GM18858 (cell line): ENCODE results near the gene MTCL3.

ENCODE experiments used
- ATAC-seq: cut with Tn5 transposase; IDR thresholded peaks from one replicate; pipeline ENCODE4 v1.9.1; 2021; ENCODE audit not compliant: unreplicated experiment

MTCL3 gene

DNA sequence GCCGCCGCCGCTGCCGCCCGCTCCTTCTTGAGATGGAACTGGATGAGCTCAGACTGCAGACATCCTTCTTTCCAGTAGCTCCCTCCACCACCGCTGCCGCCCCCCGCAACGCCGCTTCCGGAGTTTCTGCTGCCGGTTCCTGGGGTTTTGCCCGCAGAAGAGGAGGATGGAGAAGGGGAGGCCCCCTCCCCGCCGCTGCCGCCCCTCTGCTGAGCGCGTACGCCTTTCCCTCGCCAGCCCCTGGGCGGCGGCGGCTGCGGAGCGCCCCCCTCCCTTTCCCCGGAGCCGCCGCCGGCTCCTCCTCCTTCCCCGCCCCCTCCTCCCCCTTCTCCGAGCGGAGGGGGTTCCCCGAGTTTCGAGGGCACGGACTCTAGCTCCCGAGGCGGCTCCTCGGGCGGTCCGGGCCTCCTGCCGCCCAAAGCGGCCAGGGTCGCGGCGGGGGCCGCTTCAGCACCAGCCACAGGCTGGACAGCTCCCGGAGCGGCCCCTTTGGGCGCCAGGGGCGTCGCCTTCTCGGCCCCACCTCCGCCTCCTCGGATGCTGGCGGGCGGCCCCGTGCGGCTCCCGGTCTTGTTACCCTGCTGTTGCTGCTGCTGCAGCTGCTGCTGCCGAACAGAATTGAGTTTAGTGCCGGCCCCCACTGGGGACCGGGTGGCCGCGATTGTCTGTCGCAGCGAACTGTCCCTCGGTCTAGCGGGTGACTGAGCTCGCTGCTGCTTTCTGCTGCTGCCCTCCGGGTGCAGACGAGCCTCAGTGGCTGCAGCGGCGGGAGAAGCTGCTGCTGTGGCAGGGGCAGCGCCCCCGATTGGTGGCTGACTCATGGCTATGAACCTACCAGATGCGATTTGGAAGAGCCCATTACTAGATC is 3.1 kb downstream of the MTCL3 start:
- ATAC-seq, result peak; percentile 55

DNA sequence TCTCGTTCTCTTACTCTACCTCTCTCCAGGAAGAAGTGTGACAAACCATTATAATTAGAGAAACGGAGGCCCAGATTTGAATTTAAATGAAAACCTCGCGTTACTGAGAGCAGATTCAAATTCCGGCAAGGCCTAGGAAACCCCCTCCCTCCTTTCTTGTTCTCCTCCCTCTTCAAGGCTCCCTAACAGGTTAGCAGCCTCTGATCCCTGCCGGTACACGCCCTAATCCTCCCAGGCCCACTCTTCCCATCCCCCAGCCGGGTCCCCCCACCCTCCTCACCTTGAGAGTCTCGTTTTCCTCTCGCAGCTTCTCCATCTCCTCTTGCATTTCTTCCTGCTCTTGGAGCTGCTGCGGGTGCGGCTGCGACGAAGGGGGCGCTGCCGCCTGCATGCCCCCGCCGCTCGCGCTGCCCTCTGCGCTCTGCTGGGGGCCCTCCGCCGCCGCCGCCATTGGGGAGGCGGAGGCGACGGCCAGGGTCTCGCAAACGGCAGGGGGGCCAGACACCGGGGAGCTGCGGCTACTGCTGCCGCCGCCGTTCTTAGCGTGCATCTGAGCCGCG is 3.8 kb downstream of the MTCL3 start:
- peak; percentile 3 for ATAC-seq

DNA sequence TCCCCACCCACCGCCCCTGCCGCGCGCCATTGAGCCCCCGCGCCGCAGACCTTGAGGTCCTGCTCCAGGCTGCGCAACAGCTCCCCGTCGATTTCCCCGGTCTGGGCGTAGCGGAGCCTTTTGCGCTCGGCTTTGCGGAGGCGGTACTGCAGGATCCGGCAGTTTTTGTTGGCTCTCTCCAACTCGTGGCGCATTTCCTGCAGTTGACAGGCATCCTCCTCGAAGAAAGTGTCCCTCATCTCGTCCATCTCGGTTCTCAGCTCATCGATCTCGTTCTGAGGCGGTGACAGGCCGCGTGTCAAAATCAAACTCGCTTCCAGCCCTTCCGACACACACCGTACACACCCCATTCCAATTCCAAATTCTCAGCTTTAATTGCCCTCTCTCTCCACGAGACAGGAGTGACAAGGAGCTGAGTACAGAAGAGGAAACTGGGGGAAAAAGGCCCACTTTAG is 4.3 kb downstream of the MTCL3 start:
- ATAC-seq, result no peak

DNA sequence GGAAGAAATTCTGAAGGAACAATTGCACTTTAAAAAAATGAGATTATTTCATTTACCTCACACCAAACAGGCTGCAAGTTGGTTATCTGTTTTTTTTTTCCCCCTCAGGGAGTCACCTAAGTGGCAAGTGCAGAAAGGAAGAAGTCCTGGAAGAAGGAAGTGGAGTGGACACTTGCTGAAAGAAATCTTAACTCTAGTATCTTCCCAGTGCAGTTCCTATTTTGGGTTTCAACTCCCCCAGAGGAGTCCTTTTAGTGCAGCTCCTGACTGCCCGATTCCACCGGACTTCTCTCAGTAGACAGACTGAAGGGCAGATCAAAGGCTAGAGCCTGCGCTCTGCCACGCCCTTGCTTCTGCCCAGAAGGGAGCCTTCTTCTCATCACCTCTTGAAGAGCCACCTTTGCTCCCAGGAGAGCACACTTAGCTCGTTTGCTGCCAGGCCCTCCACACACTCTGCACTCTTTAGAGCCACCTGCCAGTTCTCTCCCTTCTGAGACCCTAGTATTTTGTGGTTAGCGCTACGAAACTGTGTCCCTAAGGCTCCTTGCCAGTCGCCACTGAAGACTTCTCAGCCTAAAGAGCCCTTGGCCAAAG is 4.9 kb downstream of the MTCL3 start:
- ATAC-seq, result no peak

DNA sequence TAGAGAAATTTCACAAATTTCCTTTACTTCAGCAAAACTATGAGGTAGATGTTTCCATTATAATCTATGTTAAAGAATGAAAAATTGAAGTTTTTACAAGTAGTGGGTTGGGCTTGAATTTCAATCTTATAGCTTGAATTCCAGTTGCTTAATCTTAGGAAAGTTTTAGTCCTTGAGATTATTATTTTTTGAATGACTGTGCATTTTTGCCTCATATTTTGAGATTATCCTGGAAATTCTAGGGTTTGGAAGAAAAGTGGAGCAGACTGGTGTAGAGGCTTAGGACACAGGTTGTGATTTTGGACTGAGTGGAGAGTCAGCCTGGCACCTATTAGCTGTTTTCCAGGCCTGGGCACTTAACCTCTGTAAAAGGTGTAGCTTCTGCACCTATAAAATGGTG is 5.7 kb downstream of the MTCL3 start:
- ATAC-seq, result no peak

DNA sequence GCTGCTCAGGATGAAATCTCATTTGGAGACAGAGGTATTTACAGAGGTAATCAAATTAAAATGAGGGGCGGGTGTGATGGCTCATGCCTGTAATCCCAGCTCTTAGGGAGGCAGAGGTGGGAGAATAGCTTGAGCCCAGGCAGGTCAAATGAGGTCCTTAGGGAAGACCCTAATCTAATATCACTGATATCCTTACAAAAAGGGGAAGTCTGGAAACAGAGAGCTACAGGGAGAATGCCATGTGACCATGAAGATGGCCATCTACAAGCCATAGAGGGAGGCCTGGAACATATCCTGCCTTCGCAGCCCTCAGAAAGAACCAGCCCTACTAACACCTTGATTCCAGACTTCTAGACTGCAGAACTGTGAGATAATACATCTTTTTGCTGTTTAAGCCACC is 8.3 kb downstream of the MTCL3 start:
- ATAC-seq, result no peak

DNA sequence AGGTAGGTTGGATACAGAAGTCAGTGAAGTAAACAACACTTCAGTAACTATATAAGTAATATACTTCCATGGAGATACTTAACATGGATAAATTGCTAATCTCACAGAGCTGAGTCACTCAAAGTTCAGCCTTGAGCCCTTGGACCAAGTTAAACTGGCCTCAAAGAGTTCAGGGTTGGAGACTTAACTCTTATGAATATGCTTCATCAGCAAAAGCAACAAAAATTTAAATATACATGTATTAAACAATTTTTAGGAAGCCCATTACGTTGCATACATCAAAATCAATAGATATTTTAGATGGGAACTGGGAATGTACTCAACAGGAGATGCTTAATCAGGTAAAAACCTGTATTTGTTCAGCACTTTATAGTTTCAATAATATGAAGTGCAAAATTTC is 12.2 kb downstream of the MTCL3 start:
- ATAC-seq, result no peak

DNA sequence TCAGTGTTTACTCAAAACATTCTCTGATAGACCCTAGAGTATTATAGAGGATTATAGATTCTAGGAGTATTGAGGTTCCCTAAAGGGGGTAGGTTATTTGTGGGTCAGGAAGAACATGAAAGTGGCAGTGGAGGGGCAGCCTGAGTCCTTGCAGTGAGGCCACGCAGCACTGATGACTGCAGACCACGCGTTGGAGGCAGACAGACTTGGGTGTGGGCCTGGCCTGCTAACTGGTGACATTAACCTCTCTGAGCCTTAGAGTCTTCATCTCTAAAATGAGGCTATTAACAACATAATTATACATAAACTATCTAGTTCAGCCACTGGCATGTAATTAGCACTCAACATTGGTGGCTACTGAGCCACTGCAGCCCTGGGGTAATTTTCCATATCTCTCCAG is 16.1 kb downstream of the MTCL3 start:
- ATAC-seq, result no peak

DNA sequence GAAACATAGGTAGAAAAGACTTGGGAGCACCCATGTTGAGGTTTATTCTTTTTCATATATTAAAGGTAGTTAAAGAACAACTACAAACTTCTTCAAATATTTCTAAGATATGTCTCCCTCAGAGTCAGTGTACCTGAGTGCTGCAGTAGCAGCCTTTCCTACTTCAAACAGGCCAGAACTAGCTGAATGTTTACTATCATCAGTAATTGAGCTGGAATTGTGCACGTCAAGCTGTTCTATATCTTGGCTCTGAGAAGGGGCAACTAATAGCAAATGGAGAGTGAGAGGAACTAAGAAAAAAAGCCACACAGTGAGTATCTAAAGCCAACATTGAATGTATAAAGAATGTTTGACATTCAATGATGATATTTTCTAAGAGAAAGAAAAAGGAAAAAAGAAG is 21.7 kb downstream of the MTCL3 start:
- ATAC-seq, result no peak

DNA sequence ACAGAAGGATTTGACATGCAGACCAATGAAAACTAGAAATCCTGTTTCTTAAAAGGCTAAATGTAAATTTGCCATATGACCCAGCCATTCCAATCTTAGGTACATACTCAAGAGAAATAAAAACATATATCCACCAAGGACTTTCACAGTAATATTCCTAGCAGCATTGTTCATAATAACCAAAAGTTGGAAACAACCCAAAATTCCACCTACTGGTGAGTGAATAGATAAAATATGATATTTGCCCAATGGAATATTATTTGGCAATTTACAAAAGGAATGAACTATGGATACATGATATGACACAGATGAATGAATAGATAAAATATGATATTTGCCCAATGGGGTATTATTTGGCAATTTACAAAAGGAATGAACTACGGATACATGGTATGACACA is 22.7 kb downstream of the MTCL3 start:
- no peak for ATAC-seq

DNA sequence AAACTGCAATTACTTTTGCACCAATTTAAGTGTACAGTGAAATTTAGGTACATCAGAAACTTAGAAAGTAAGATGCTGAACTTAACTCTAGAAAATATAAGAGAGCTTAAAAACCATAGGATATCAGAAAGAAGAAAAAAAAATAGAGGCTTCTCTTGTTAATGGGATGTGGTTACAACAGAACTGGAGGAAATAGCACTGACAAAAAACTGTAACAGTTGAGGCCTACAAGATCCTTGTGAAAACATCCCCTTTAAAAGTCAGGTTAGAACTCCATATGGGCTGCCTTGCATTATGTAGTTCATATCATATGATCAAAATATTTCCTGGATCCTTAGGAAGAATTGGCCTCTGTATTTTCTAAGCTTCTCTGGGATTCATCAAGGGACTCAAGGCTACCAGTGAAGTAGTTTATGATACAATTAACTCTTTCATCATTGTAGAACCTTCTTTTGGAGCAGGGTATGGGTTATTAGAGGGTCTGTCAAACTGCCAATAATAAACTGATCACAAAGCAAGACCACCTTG is 24.8 kb downstream of the MTCL3 start:
- no peak for ATAC-seq

DNA sequence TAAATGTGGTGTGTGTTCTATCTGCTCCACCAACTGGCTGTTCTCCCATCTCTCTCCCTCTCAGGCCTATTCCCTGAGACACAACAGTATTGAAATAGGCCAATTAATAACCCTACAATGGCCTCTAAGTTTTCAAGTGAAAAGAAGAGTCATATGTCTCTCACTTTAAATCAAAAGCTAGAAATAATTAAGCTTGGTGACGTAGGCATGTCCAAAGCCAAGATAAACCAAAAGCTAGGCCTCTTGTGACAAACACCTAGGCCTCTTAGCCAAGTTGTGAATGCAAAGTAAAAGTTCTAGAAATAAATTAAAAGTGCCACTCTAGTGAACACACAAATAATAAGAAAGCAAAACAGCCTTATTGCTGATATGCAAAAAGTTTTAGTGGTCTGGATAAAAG is 29.9 kb downstream of the MTCL3 start:
- no peak for ATAC-seq

DNA sequence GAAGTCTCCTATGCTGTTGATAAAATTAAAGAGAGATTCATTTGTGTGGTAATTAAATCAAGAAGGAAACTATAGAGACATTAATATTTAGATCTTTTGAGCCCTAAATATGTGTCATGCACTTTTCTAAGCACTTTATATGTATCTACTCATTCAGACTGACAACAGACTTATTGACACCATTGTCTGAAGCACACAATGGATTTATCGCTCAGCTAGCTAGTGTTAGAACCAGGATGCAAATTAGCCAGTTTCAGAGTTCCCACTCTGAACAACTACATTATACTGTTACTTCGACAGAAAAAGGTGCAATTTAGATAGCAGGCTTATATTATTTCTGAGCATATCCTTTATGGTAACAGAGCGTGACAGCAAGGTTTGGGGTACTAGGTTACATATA is 32.2 kb downstream of the MTCL3 start:
- no peak for ATAC-seq

DNA sequence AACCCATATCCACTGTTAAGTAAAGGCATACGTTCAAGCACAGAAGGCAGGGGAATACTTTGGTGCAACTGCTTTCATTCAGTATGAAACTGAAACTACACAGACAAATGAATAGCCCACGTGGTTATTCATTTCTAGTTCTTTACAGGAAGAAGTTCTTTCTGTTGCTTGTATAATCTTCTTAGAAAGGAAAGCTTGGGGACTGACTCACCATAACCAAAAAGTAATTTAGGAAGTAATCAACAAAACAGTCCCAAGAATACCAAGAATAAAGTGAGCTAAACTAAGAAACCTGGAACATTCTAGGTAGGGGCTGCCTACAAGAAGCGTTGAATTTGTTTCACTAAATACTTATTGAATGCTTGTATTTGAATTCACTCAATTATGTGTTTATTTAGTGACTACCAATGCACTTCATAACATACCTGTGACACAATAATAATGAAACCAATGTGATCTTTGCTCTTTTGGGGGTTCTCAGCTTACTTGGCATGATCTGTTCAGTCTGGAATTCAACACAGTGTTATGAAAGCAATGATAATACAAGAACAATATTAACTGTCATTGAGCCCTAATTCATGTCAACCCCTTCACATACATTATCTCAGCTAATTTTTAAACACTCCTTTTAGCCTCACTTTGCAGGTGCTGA is 34.8 kb downstream of the MTCL3 start:
- ATAC-seq, result peak; percentile 99

DNA sequence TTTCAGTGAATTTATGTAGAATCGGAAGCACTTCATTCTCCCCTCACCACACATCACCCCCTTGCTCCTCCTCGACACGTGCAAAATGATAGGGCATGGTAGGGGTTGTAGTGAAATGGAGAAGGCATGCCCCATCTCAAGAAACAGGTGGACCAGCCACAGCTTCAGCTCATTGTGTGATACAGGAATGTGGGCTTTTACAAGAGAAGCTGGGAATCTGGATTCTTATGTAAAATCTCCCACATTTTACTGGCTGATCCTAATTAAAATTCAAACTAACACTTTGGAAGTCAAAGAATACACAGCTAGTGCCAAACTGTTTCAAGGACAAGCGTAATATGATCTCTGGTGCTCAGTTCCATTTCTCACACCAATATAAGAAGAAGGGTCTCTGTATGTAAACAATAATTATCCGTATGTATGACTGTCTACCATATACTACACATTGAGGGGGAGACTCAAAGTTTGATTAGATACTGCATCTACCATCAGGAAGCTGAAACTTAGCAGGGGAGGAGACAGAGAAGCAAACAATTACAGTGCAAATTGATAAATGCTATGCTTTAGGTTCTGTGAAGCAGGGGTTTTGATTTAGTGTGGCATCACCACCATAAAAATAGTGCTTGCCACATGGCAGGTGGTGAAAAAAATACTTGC is 35.6 kb downstream of the MTCL3 start:
- peak; percentile 11 for ATAC-seq

DNA sequence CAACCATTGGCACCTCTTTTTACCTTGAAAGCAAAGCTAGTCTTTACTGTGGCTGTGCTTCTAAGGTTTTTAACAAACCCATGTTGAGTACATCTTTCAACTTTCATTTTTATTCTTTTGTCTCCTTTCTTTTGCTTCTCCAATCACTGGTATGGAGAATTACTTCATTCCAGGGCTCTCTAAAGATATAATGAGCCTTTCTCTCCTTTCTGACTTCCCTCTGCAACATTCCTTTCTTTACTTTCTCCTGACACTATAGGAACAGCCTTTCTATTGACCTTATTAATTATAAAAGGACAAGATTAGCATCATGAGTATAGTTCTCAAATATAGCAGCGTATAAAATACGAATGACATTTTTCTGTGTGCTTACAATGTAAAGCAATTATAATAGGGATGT is 36.8 kb downstream of the MTCL3 start:
- no peak for ATAC-seq

DNA sequence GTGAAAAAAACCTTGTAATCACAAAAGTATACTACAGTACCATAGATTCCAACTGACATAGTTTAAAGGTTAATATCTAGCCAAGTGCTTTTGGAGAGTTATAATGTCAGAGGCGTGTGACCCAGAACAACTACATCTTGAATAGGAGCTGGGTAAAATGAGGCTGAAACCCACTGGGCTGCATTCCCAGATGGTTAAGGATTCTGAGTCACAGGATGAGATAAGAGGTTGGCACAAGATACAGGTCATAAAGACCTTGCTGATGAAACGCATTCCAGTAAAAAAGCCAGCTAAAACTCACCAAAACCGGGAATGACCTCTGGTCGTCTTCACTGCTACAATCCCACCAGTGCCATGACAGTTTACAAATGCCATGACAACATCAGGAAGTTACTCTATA is 37.5 kb downstream of the MTCL3 start:
- no peak for ATAC-seq

DNA sequence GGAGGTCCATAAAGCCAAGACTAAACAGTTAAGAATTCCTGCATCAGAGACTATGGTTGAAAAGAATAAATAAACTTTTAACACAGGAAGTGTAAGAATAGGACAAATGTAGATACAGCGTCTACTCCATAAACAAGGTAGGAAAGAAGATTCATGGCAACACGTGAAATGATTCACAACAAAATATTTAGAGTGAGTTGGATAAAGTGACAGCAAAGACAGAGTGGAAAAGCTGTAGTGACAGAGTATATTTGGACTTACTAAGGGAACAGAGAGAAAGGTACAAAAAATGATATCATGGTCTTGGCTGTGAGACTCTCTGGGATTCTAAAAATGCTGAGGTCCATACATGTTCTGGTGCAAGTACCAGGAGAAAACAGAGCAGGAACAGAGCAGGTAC is 38.0 kb downstream of the MTCL3 start:
- no peak for ATAC-seq

DNA sequence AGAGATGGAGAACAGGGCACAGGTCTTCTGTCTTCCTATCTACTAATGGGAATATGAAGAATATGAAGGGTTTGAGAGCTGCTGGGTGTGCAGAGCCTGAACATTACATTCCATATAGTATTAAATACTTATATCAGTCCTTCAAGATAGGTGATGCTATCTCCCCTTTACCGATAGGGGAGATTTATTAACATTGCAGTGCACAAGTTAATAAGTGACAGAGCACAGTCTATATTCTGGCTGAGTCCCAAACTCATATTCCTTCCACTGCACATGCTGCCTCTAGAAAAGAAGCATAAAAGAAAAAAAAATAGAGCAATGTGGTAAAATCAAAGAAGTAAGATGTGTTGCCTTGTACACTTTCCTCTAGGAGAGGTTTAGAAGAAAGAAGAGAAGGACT is 41.5 kb downstream of the MTCL3 start:
- ATAC-seq, result no peak

DNA sequence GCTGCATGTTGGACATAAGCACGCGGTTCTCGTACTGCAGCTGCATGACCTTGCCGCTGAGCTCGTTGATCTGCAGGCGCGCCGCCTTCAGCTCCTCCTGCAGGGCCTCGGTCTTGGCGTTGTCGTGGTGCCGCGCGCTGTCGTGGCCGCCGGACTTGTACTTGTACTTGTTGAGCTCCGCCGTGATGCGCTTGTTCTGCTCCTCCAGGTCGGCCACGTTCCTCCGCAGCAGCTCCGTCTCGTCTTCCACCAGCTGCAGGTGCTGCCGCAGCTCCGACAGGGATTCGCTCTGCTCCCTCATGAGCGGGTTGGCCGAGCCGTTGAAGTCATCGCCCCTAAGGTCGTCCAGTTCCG is 43.3 kb downstream of the MTCL3 start:
- no peak for ATAC-seq

DNA sequence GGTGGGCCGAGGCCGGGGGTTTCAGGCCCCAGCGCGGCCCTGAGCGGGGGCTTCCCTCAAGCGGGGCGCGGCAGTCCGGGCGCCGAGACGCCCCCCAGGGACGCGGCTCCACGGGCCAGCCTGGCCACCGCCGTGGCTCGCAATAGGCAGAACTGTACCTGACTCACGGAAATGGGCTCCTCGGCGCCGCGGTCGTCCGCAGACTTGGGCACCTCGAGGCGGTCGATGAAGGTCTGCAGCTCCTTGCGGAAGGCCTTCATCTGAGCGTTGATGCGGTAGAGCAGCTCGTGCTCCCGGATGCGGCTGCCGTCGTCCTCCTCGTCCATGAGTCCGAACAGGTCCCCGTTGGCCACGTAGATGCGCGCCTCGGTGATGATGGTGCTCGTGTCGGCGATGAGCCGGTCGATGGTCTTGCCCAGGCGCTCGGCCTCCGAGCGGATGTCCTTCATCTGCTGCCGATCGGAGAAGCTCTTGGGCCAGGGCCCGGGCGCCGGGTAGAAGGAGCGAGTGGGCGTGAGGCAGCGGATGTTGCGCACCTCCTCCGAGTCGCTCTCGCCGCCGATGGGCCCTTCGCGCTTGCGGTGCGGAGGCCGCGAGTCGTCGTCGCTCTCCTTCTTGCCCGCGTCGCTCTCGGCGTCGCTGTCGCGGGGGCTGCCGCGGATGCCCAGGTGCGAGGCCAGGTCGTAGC is 43.9 kb downstream of the MTCL3 start:
- ATAC-seq, result no peak
